Stimulated activated CD4-positive, alpha-beta T cell treated with anti-CD3 and anti-CD28 coated beads, Interleukin-15, amount 100 ng/mL, for 1 hour (primary cell): ENCODE results near the gene POU3F3.

Source experiments
- DNase-seq, 2 donors: peaks; one replicate each; pipeline ENCODE4 v3.0.0-alpha.2; 2020; ENCODE audit warnings: low read depth in 1 of 2, low spot score in 1 of 2

POU3F3 gene

DNA sequence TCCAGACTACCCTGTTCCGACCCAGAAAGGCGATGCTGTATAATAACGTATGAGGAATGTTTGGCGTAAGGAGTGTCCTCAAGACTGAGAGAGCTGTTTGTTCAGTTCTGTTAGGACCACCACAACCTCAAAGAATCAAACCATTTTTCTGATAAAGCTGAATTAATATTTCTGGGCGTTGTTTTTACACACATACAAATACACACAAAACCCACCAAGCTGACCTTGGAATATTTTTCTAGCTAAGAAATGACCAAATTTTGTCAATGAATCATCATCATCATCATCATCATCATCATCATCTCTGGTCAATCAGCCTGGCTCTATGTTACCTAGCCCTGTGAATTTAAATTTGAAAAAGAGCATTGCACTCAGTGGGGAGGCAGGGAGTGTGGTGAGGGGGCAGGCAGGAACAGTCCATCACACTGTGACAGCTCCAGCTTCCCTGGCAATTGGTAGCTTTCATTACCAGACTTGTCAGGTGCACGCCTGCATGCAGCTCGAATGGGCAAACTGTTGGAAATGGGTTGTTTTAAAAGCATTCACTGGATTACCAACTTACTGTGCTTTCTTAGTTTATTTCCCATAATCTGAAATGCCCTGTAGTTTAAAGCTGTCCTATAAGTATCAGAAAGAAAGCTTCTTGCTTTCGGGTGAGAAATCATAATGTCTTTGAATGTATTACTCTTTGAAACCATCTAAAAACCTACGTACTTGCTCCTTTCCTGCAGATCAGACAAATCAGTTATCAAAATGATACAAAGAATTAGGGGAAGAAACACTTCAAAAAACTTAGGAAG is 6.9 kb upstream of the POU3F3 start:
- DNase-seq, result no peak

DNA sequence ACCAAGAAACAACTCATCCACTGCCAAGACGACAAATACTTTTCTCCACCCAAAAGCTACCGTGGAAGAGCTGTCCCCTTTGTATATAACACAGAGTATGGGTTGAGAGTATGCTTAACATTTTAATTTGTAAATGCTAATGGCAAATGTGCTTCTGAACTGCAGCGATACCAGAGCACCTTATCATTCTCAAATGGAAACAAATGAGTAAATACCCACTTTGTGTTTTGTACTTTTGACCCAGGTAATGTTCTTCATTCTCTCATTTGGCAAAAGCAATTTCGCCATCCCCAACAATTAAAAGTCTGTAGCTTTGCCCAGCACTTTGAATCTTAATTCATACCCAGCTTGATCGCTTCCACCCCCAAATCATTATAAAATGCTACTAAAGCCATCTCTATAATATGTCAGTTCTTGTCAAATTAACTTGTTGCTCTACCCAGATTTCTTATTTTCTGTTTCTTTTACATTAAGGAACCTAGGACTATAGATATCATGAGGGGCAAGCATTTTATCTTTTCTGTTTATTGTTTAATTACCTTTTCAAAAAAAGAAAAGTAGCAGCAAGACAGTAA is 6.2 kb upstream of the POU3F3 start:
- no peak for DNase-seq

DNA sequence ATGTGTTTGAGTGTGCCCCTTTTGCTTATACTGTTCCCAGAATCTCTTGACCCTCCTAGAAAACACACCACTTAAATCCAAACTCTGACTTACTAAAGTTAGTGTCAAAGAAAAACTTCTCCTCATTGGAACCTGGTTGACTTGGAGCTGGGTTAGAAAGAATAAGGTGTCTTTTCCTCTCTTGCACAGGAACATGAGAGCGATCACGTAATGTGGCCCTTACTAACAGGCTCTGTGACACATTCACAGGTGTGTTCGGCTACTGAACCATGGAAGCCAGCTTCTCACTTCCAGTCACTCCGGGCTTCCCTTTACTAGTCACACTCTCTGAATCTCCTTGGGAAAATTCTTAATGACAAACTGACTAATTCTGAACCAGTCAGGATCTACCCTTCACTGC is 5.4 kb upstream of the POU3F3 start:
- no peak for DNase-seq

DNA sequence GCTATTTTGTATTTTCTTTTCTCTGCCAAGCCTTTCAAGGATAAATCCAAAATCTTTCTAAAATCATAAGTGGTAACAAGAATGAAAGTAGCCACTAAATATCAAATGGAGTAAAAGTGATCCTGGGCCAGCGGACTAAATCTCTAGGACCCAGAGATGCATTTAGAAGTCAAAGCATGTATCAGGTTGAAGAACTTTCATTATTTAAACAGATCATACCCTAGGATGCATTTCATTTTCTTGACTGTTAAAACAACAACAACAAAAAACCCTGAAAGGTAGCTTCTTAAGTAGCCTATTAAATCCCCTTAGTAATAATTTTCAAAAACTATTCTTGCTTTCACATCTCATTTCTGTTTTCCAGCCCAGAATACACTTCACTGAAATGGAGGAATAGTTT is 4.8 kb upstream of the POU3F3 start:
- DNase-seq, result no peak

DNA sequence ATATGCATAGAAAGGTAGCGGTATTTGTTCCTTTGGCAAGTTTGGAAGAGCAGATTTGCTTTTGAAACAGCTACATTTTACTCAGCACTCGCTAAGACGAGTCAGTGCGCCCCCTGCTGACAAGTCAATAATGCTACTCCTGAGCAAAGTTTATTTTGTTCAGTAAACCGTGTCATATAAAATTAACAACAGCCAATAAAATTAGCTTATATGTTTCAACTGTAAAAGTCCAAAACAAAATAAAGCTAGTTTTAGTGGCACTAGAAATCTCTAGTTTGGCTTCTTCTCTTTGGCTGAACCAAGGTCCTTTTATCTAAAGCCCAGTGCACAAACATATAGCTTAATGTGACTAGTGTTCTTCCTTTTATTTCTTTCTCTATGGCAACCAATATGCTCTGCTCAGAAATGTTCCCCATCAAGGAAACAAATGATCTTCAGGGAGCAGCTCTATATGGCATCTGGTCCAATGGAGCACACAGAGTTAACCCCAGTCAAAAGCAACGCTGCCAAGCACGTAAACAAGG is 4.2 kb upstream of the POU3F3 start:
- peak in 1 of 2 donors; percentile 44 for DNase-seq

DNA sequence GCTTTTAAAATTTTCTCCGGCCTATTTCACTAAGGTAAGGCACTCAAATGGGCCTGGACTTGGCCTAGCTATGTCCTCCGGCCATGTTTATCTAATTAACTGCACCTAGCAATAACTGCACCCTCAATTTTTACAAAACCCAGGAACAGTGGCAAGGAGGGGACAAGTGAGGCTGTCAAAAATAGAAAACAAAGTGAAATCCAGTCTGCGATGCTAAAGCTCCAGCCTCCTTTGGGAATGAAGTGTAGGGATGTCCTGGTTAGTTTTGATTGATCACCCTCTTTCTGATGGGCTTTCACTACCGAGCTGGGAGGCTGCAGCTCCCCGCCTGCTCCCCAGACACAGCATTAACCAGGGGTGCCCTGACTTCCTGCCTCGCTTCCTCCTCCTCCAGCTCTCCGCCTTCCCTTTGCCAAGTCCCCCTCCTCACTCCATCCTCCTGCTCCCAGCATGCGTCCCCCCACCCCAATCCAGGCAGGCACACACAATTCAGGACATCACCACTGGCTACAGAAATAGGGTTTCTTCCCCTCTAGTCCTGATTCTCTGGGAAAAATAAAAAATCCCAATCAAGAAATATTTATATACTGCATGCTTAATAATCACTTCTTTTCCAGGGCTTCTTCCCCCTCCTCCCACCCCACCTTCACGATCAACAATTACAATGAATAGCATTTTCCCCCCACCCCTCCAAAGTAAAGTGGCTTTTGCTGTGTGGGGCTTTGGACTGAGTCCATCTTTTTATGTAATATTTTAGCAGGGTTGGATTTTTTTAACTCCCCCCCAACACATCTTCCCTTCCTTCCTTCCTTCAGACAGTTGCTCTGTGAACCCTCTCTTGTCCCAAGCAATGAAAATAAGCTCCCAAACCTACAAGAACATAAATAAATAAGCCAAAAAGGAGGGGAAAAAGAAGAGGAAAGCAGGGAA is 3.3 kb upstream of the POU3F3 start:
- no peak for DNase-seq

DNA sequence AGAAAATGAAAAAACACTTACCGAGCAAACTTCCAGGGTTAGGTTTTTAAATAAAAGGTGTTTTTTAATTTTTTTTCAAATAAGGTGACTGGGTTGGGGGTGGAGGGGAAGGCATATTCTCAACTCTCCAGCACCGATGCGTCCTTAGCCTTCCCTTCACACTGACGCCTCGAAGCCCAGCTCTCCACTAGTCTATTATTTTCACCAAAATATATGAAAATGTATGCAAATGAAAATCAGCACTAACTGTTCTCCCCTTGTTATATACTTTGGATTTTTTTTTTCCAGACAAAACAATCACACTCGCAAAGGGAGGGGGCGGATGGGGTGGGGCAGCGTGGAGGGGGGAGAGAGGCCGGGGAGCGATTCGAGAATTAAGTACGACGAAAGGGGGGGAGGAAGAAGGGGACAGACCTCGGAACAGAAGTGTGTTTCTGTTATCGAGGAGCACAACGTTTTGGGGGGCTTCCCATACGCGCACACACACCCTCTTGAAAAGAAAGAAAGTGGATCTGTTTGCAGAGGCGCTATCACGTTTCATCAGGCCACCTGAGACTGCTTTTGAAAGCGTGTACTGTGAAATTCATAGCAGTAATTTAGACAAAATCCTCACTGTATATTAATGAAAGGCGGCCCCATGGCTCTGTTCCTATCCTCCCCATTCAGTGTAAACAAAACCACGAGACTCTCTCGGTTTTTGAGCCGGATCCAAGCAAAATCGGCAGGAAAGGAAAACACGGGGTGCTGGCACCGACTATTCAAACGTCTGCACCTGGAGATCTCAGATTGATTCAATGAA is 2.4 kb upstream of the POU3F3 start:
- DNase-seq, result no peak

DNA sequence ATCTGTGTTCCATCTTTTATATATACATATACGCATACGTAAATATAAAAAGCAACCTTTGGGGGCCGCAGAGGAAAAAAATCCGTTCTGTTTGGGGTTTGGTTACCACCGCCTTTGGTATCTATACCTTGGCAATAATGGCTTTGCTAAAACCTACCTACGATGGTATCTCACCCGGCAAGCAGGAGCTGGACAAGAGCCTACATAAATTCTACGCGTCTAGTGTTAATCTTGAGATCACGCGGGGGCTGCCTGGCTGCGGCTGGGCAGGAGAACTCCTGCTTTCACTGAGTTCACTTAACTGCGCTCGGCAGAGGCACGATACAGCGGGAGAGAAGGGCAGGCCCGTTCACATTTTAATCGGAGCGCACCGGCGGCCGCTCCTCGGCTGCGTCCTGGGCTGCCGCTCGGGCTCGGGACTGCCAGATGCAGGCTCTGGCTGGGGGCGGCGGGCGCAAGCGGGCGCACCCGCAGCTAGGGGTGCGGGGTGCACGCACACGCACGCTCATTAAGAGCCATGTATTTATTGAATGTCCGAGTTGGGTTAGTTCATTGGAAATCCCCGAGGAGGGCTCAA is 1.7 kb upstream of the POU3F3 start:
- no peak for DNase-seq

DNA sequence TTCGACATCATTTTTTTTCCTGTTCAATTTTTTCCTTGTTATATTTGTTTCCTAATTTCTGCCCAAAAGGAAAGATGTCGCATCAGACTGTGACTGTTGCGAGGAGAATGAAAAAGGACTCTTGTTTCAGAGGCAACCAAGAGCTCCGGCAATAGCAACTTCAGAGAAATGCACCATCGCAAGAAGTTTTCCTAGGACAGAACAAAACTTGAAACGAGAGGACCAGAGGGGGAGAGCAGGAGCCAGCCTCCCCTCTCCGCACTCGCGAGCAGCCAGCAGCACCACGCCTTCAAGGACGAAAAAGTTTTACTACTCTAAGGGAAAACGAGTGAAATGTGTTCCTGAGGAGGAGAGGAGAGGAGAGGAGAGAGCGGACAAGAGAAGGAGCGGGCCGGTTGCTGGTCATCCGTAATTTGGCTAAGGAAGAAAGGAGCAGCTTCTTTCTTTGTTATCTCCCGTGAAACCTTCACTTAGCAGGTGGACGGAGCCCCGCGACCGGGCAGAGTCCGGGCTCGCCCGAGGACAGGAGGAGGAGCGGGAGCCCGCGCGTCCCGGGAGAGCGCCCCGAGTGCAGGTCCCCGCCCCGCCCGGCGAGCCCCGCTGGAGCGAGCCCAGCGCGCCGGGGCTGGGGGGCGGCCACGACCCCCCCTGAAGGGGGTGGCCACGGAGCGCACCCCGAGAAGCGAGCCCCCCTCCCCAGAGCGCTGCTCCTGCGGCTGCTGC is 744 bp downstream of the POU3F3 start:
- no peak for DNase-seq

DNA sequence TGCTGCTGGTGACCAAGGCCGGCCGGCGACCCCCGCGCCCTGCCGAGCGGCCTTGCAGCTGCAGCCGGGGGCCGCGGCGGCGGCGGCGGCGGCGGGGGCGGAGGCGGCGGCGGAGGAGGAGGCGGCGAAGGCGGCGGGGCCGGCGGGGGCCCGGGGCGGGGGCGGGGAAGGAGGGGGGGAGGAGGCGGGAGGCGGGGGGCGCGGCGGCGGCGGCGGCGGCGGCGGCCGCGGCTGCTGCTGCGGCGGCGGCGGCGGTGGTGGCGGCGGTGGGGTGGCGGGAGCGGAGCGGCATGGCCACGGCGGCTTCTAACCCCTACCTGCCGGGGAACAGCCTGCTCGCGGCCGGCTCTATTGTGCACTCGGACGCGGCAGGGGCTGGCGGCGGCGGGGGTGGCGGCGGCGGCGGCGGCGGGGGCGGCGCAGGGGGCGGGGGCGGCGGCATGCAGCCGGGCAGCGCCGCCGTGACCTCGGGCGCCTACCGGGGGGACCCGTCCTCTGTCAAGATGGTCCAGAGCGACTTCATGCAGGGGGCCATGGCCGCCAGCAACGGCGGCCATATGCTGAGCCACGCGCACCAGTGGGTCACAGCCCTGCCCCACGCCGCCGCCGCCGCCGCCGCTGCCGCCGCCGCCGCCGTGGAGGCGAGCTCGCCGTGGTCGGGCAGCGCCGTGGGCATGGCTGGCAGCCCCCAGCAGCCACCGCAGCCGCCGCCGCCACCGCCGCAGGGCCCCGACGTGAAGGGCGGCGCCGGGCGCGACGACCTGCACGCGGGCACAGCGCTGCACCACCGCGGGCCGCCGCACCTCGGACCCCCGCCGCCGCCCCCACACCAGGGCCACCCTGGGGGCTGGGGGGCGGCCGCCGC is 1.5 kb downstream of the POU3F3 start:
- no peak for DNase-seq

DNA sequence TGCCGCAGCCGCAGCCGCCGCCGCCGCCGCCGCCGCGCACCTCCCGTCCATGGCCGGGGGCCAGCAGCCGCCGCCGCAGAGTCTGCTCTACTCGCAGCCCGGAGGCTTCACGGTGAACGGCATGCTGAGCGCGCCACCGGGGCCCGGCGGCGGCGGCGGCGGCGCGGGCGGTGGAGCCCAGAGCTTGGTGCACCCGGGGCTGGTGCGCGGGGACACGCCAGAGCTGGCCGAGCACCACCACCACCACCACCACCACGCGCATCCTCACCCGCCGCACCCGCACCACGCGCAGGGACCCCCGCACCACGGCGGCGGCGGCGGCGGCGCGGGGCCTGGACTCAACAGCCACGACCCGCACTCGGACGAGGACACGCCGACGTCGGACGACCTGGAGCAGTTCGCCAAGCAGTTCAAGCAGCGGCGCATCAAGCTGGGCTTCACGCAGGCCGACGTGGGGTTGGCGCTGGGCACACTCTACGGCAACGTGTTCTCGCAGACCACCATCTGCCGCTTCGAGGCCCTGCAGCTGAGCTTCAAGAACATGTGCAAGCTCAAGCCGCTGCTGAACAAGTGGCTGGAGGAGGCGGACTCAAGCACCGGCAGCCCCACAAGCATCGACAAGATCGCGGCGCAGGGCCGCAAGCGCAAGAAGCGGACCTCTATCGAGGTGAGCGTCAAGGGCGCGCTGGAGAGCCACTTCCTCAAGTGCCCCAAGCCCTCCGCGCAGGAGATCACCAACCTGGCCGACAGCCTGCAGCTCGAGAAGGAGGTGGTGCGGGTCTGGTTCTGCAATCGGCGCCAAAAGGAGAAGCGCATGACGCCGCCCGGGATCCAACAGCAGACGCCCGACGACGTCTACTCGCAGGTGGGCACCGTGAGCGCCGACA is 2.4 kb downstream of the POU3F3 start:
- DNase-seq, result no peak

DNA sequence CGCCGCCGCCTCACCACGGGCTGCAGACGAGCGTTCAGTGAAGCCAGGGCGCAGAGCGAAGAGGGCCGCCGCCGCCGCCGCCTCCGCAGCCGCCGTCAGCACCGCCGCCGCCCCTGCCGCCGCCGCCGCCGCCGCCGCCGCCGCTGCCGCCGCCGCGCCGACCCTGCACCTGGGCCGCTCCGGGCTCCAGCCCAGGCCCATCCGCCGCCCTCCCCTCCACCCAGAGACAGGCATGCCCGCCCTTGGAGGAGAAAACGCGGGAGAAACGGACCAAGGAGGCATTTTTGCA is 3.0 kb downstream of the POU3F3 start:
- no peak for DNase-seq

DNA sequence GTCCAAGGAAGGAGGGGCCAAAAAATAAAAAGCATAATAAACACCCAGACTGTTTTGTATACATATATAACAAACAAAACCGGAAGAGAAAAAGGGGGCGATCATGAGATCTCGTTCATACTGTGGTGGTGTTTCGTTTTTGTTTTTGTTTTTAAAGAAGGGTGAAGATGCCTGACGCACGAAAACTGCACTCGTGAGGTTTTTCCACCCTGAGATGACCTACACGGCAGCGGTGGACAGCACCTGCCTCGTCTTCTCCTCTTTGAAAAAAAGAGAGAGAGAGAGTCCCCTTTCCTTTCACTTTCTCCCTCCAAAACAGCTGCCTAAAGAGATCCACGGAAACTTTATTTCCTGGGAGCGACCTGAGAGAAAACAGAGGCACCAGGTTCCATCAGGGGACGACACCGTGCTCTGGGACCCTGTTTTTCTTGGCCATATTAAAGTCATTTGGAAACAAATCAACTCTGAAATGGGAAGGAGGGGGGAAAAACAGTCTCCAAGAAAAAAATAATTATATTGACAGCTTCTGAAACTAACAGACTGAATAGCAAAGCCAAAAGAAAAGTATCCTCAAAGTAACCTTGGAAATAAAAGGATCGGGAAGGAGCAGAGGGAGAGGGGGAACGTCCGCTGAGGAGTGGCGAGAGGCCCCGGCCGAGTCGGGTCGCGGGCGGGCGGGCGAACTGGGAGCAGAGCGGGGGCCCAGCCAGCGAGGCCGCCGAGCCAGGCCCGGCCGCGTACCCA is 3.5 kb downstream of the POU3F3 start:
- no peak for DNase-seq

DNA sequence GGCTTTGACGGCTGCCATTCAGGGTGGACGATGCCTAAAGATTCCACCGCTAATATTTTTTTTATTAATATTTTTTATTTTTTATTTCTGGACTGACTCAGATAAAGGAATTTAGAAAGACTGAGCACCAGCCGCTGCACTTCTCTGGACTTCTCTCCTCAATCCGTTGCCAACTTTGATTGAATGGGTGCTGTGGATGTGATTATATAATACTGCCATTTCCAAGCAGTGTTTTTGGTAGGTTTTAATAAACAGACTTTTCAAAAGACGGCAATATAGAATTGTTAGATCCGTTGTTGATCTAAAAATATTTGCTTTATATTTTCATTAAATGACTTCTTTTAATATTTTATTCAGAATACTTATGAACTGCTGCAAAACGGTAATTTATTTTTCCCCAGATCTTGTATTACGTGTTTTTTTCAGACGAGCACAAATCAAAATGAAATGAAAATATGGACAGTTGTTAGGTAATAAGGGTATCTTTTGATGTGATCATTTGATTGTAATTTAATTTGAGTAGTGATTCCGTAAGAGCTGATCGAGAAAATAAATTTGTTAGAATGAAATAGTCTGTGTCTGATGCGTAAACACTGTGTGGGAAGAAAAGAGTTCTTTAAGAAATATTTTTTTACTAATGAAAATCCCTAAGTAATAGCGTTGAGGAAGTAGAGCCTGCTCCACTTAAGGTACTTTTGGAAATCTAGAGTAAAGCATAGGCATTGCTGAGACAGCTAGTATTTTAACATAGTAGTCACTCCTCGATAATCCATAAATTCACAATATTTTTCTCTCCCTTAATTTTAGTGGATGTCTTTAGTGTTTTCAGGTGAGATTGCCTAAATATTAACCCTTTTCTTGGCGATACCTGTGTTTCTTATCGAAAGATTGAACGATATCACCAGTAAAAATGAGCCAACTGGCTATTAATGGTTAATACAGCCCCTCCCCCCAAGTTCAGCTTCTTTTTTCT is 4.4 kb downstream of the POU3F3 start:
- no peak for DNase-seq

DNA sequence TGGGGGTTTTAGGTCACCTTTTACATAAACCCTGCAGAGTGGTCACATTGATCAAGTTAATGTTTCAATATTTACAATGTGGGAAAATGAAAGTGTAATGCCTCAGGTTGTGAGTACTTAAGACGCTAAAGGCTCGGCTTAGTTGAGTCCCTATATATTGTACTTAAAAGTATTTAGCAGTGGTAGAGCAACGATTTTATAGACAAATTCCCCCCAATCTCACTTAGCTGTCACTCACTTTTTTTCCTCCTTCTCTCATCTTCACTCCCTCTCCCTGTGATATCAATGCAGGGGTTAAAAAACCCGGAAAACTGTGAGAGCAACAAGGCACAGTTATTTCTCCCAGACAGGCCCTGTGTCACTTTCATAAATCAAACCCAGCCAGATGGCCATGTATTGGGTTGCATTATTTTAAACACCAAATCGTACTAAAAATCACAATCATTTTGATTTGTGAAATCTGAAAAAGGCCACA is 5.4 kb downstream of the POU3F3 start:
- no peak for DNase-seq

DNA sequence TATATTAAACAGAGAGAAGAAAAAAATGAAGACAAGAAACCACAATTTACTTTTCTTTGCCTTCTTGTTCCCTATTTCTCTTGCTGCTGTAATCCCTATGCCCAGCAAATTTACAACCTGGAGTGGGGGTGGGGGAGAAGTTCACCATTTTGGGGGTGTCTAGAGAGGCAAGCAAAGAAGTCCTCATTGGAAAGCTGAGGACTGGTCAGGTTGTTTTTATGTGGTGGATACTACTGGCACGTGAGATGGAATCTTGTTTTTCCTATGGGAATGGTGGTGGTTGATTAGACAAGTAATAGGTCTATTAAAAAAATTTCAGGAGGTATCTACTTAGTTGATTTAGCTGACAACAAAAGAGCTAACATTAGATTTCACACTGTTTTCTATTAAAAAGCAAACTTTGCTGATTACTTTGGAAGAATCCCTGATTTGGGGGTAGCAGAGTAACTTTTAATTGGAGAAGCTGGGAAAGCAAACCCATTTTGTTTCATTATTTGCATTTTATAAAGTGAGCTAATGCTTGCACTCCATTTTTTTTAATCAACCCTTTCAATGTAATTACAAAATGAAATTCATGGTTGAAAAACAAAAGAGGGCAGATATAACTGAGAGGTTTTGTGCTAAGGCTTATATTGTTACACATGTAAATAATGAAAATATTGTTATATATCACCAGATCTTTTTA is 6.0 kb downstream of the POU3F3 start:
- DNase-seq, result no peak
